NCI-H2029 treated with DMSO at 0.1 percent for 48 hours (cell line): ENCODE results near the gene ACSM5.

Experiments
- DNase-seq: peaks from one replicate; lab custom pipeline; 2025; lab: John Stamatoyannopoulos, UW

The ACSM5 gene

GRCh38 chr16:20409398-20410120, at the start of gene ACSM5:
Gene ACSM5, plus strand, starts transcription at chr16:20409534. Its CDS starts 1,951 bp downstream, at chr16:20411485.
- DNase-seq, result peak; percentile 57

- DNase-seq, result no peak
Observed at GRCh38 chr16:20359997-20360396, 49.3 kb upstream of the ACSM5 start.

GRCh38 chr16:20363191-20363590, 46.1 kb upstream of the ACSM5 start:
- no peak for DNase-seq

- DNase-seq, result no peak
Observed at GRCh38 chr16:20364051-20364450, 45.3 kb upstream of the ACSM5 start.

GRCh38 chr16:20369452-20370054, 39.8 kb upstream of the ACSM5 start:
- no peak for DNase-seq

- no peak for DNase-seq
Observed at GRCh38 chr16:20372701-20373100, 36.6 kb upstream of the ACSM5 start.

GRCh38 chr16:20377181-20377580, 32.2 kb upstream of the ACSM5 start:
- no peak for DNase-seq

- DNase-seq, result no peak
Observed at GRCh38 chr16:20380782-20381181, 28.6 kb upstream of the ACSM5 start.

- no peak for DNase-seq
Observed at GRCh38 chr16:20382202-20382948, 27.0 kb upstream of the ACSM5 start.

- peak; percentile 68 for DNase-seq
Observed at GRCh38 chr16:20383106-20384029, 26.0 kb upstream of the ACSM5 start.

- peak; percentile 31 for DNase-seq
Observed at GRCh38 chr16:20385844-20386832, 23.2 kb upstream of the ACSM5 start.

GRCh38 chr16:20387978-20388377, 21.4 kb upstream of the ACSM5 start:
- DNase-seq, result no peak

- DNase-seq, result no peak
Observed at GRCh38 chr16:20388854-20389253, 20.5 kb upstream of the ACSM5 start.

GRCh38 chr16:20391045-20391444, 18.3 kb upstream of the ACSM5 start:
- DNase-seq, result no peak

GRCh38 chr16:20393801-20394577, 15.3 kb upstream of the ACSM5 start:
- peak; percentile 8 for DNase-seq

GRCh38 chr16:20395946-20396345, 13.4 kb upstream of the ACSM5 start:
- DNase-seq, result no peak

GRCh38 chr16:20396846-20397467, 12.4 kb upstream of the ACSM5 start:
- no peak for DNase-seq

- DNase-seq, result no peak
Observed at GRCh38 chr16:20397468-20398074, 11.8 kb upstream of the ACSM5 start.

- DNase-seq, result no peak
Observed at GRCh38 chr16:20398603-20399002, 10.7 kb upstream of the ACSM5 start.
